HL-60 (cell line): ENCODE measurements around the gene KDM4C.

Experiments used
- DNase-seq, 2 experiments: peaks; one replicate each; pipeline ENCODE4 v3.0.0-alpha.2; 2010 to 2020; ENCODE audit warnings: low read depth in 1 of 2, low spot score in 1 of 2
- H3K27ac ChIP-seq: fragments of 250-450 bp; sonication (Bioruptor Pico); replicated peaks from 2 replicates; pipeline ENCODE4 v1.5.1; 2020; ENCODE audit warnings: mild to moderate bottlenecking, moderate library complexity
- H3K27me3 ChIP-seq: fragments of 250-450 bp; sonication (Bioruptor Pico); 2 replicates; pipeline ENCODE4 v1.5.1; 2021; ENCODE audit warnings: mild to moderate bottlenecking, moderate library complexity; ENCODE audit not compliant: insufficient read depth, poor library complexity, severe bottlenecking
- H3K4me3 ChIP-seq: replicated peaks from 2 replicates; pipeline ENCODE4 v1.5.1; 2011; ENCODE audit warnings: mild to moderate bottlenecking, control low read depth, low read length; ENCODE audit not compliant: insufficient read depth
- GABPA ChIP-seq: IDR thresholded peaks from 2 replicates; pipeline ENCODE4 v1.6.1; 2012; ENCODE audit warnings: low read depth
- POLR2AphosphoS5 ChIP-seq: IDR thresholded peaks from 2 replicates; pipeline ENCODE4 v1.6.1; 2012; ENCODE audit warnings: low read depth
- SPI1 ChIP-seq: IDR thresholded peaks from 2 replicates; pipeline ENCODE4 v1.6.1; 2012; ENCODE audit warnings: low read depth, mild to moderate bottlenecking, borderline replicate concordance
- TF ChIP-seq, protein P1 (sequence below): IDR thresholded peaks from one replicate; pipeline ENCODE4 v1.5.1; 2011; ENCODE audit warnings: low read length, control low read depth, inconsistent platforms; ENCODE audit not compliant: insufficient read depth
- TF ChIP-seq, protein P2 (sequence below): IDR thresholded peaks from 2 replicates; pipeline ENCODE4 v1.6.1; 2012; ENCODE audit warnings: low read depth; ENCODE audit not compliant: insufficient replicate concordance

Gene KDM4C

DNA sequence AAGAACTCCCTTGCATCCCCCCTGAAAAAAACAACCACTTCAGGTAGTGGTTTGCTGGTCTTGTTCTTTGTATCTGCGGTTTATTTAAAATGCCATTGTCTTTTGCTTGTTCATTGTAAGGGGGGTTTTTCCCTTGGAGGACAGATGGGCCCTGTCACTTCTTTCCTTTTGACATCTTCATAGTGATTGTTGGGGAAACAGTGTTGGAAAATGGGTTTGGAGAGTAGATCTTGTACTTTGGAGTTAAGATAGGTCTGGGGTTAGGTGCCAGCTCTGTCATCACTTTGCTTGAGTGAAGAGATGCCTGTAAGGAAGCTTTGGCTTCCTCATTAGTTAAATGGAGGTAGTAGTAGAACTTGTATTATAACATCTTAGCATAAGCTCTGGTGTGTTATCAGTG, 112.4 kb downstream of the KDM4C start:
- no peak overlapping the region for H3K4me3 ChIP-seq
- no peak overlapping the region for H3K27ac ChIP-seq
- H3K27me3 ChIP-seq, result no peaks in the 10 kb centered on the region
- TF ChIP-seq POLR2AphosphoS5 (no peak), GABPA (no peak), SPI1 (no peak)
- TF ChIP-seq, protein P1, sequence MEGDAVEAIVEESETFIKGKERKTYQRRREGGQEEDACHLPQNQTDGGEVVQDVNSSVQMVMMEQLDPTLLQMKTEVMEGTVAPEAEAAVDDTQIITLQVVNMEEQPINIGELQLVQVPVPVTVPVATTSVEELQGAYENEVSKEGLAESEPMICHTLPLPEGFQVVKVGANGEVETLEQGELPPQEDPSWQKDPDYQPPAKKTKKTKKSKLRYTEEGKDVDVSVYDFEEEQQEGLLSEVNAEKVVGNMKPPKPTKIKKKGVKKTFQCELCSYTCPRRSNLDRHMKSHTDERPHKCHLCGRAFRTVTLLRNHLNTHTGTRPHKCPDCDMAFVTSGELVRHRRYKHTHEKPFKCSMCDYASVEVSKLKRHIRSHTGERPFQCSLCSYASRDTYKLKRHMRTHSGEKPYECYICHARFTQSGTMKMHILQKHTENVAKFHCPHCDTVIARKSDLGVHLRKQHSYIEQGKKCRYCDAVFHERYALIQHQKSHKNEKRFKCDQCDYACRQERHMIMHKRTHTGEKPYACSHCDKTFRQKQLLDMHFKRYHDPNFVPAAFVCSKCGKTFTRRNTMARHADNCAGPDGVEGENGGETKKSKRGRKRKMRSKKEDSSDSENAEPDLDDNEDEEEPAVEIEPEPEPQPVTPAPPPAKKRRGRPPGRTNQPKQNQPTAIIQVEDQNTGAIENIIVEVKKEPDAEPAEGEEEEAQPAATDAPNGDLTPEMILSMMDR, result no peak
- TF ChIP-seq, protein P2, sequence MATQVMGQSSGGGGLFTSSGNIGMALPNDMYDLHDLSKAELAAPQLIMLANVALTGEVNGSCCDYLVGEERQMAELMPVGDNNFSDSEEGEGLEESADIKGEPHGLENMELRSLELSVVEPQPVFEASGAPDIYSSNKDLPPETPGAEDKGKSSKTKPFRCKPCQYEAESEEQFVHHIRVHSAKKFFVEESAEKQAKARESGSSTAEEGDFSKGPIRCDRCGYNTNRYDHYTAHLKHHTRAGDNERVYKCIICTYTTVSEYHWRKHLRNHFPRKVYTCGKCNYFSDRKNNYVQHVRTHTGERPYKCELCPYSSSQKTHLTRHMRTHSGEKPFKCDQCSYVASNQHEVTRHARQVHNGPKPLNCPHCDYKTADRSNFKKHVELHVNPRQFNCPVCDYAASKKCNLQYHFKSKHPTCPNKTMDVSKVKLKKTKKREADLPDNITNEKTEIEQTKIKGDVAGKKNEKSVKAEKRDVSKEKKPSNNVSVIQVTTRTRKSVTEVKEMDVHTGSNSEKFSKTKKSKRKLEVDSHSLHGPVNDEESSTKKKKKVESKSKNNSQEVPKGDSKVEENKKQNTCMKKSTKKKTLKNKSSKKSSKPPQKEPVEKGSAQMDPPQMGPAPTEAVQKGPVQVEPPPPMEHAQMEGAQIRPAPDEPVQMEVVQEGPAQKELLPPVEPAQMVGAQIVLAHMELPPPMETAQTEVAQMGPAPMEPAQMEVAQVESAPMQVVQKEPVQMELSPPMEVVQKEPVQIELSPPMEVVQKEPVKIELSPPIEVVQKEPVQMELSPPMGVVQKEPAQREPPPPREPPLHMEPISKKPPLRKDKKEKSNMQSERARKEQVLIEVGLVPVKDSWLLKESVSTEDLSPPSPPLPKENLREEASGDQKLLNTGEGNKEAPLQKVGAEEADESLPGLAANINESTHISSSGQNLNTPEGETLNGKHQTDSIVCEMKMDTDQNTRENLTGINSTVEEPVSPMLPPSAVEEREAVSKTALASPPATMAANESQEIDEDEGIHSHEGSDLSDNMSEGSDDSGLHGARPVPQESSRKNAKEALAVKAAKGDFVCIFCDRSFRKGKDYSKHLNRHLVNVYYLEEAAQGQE, result no peak
- no peak for DNase-seq

DNA sequence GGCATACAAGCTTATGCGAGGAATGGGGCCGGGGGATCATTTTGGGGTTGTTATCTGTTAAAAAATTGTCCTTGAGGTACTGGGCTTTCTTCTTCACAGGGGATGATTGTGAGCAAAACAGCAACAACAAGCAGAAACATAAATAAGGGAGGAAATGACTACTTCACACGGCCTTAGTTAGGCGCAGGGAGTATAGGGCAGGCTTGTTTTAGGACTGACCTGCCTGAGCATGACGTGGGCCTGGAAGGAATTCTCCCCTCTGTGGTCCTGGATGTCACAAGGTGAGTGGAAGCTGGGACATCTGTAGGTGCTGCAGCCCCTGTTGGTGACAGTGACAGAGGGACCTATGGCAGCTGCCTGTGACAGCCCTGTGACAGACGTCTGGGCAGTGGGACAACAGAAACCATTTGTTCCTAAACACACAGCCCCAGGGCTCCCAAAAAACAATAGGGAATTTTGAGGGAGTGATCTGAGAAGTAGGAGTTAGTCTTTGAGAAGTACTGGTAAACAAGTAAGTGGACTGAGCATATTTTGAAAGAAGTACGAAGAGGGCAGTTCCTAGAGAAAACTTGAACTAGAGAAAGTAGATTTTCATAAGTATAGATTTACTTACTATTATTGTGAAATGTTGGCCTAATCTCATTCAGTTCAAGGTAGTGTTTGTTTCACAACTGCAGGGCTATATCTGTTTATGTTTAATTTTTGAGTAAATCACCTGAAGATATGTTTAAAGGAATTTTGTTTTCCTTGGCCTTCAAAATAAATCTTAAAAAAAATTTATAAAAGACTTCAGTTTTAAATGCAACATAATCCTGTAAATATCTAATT, 113.1 kb downstream of the KDM4C start:
- Histone ChIP-seq H3K27ac (no peak overlapping the region), H3K4me3 (no peak overlapping the region), H3K27me3 (no peaks in the 10 kb centered on the region)
- no peak for DNase-seq
- TF ChIP-seq, protein P2, result no peak
- TF ChIP-seq, protein P1, result no peak
- no peak for TF ChIP-seq POLR2AphosphoS5
- no peak for TF ChIP-seq SPI1
- TF ChIP-seq GABPA, result no peak

DNA sequence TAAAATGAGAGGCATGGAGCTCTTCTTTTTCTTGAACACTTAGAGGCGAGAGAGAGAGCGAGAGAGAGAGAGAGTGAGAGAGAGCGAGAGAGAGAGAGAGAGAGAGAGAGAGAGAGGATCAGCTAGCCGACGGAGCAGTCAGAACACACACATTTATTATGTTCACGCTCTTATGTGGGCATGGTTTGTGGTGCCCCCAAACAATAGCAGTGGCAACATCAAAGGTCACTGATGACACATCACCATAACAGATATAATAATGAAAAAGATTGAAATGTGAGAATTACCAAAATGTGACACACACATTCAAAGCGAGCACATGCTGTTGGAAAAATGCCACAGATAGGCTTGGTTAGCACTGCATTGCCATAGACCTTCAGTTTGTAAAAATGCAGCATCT, 116.1 kb downstream of the KDM4C start:
- DNase-seq, result no peak
- no peak overlapping the region for H3K27ac ChIP-seq
- no peak overlapping the region for H3K4me3 ChIP-seq
- TF ChIP-seq, protein P1, result no peak
- TF ChIP-seq POLR2AphosphoS5, result no peak
- TF ChIP-seq, protein P2, result no peak
- no peak for TF ChIP-seq SPI1
- no peak for TF ChIP-seq GABPA
- no peaks in the 10 kb centered on the region for H3K27me3 ChIP-seq
